Activated naive CD4-positive, alpha-beta T cell (primary cell): ENCODE data around the gene ZYG11B.
"Not testable (repeated sequence)": the region's sequence is repeated elsewhere in the genome, so short reads cannot be mapped to it uniquely, and the experiment has no call there.

Source experiments
- DNase-seq, 4 experiments: peaks; one replicate each; lab custom pipeline; 2025; lab: John Stamatoyannopoulos, UW

ZYG11B gene

DNA sequence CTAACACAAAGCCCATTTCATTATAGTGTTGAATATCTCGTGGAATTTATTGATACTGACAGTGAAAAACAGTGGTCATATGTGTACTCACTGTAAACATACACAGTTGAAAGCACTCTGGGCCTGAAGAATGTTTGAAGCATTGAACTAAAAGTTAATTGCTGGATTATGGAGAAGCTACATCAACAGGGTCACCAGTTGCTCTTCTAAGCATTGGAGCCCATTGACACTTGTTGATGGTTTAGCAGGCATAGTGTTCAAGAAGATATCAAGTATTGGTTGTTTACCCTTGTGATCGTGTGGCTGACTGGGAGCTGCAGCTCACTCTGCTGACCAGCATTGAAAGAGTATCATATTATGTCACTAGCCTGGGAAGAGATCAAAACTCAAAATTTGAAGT is 126.6 kb downstream of the ZYG11B start:
- DNase-seq: no peak

DNA sequence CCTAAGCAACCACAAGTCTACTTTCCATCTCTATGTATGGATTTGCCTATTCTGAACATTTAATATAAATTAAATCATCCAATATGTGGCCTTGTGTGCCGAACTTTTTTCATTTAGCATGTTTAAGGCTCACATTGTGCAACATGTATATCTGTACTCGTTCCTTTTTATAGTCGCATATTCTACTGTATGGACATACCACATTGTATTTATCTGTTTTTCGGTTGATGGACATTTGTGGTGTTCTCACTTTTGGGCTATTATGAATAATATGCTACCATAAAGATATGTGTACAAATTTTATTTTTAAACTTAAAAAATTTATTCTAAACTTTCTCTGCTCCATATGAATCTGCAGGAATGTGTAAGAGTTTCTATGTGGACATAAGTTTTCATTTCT is 129.3 kb downstream of the ZYG11B start:
- no peak for DNase-seq

DNA sequence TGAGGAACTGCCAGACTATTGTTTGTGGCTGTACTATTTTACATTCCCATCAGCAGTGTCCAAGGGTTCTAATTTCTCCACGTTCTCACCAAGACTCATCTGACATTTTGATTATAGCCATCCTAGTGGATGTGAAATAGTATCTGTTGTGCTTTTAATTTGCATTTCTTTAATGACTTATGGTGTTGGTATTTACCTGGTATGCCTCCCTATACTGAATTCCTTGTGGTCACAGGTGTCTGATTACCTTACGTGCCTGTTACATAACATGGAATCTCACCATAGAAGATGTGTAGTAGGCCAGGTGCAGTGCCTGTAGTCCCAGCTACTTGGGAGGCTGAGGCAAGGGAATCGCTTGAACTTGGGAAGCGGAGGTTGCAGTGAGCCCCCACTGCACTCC is 129.8 kb downstream of the ZYG11B start:
- no peak for DNase-seq

DNA sequence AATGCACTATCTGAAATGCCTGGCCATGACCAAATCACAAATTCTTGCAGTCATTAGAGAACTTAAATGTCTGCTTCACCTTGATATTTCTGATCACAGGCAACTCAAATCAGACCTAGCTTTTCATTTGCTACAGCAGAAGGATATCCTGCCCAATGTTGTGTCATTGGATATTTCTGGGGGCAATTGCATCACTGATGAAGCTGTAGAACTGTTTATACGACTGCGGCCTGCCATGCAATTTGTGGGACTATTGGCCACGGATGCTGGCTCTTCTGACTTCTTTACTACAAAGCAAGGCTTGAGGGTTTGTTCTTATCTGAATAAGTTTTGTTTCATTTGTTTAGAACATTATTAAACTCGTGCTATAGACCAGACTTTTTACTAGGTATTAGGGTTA is 131.2 kb downstream of the ZYG11B start:
- no peak for DNase-seq

DNA sequence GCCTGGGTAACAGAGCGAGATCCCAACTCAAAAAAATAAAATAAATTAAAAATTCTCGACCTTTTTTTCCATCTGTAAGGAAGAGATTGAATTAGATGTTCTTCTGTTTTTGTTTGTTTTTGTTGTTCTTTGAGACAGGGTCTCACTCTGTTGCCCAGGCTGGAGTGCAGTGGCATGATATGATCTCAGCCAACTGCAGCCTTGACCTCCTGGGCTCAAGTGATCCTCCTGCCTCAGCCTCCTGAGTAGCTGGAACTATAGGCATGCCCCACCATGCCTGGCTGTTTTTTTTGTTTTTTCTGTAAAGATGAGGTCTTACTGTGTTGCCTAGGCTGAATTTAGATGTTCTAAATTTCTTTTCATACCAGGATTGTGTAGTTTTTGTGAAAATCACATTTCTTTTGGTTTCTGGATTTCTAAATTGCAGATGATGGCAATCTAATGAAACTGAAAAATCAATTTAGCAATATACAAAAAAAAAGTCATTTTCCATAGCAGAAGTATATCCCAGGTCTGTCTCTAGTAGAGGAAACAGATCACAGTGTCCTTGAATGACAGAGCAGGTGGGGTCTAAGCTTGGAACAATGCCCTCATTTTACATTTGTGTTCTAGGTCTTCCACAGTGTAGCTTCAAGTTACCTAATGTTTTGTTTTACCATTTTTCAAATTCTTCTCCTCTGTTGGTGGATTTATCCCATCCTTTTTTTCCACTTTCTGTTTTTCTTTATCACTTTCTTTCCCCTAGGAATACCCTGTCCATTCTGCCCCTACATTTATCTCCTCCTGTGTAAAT is 136.6 kb downstream of the ZYG11B start:
- no peak for DNase-seq

DNA sequence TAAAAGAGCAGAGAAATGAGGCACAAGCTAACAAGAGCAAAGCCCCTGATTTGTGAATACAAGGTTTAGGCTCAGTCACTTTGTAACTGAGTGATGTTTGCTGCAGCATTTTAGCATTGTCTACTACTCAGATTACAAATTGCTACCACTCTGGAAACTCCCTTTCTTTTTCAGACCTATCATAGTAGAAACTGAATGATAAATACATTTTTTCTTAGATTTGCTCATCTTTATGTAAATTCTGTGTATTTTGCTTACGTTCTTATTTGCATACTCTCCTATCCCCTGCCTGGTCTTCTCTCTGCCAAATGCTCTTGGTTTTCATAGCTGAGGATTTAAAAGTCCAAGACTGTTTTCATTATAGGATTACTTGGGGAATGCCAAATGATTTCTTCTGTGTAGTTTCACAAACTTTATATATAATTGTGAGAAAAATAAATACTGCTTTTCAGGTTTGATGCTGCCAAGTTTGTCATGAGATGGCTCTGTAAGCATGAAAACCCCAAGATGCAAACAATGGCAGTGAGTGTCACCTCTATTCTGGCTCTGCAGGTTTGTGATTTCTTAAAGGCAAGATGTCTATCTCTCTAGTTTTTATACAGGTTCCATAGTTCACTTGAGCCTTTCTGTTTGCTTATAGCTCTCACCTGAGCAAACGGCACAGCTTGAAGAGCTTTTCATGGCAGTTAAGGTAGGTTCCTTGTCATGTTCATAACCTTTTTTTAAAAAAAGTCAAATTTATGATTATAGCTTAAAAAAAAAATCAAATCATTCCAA is 141.0 kb downstream of the ZYG11B start:
- no peak for DNase-seq

DNA sequence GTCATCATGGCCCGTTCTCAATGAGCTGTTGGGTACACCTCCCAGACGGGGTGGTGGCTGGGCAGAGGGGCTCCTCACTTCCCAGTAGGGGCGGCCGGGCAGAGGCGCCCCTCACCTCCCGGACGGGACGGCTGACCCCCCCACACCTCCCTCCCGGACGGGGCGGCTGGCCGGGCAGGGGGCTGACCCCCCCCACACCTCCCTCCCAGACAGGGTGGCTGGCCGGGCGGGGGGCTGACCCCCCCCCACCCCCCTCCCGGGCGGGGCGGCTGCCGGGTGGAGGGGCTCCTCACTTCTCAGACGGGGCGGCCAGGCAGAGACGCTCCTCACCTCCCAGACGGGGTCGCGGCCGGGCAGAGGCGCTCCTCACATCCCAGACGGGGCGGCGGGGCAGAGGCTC is 143.5 kb downstream of the ZYG11B start:
- not testable (repeated sequence) for DNase-seq

DNA sequence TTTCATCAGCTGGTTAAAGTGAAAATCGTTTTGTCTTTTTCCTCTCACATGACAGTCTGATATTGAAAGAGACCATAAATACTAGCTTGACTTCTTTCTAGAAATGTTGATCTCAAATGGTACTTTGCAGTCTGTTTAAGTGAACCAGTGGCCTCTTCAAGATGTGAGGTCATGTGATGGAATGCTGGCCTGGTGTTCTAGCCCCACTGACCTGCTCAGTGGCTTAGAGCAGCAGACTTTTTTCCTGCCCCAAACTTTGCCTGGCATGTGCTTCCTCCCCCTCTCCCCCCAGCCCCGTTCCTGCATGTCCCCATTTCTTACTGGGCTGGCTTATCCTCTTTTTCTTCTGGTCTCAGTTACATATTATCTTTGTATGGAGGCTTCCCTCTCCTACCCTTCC is 150.6 kb downstream of the ZYG11B start:
- DNase-seq: no peak
